Activated CD4-positive, CD25-positive, alpha-beta regulatory T cell treated with anti-CD3 and anti-CD28 coated beads, Interleukin-2, amount 50 U/mL, for 72 hours (primary cell): ENCODE measurements around the gene TEDC2.
"Not testable (repeated sequence)": the region's sequence is repeated elsewhere in the genome, so short reads cannot be mapped to it uniquely, and the experiment has no call there.

Experiments used
- DNase-seq: peaks from one replicate; pipeline ENCODE4 v3.0.0; 2021

Gene TEDC2

DNA sequence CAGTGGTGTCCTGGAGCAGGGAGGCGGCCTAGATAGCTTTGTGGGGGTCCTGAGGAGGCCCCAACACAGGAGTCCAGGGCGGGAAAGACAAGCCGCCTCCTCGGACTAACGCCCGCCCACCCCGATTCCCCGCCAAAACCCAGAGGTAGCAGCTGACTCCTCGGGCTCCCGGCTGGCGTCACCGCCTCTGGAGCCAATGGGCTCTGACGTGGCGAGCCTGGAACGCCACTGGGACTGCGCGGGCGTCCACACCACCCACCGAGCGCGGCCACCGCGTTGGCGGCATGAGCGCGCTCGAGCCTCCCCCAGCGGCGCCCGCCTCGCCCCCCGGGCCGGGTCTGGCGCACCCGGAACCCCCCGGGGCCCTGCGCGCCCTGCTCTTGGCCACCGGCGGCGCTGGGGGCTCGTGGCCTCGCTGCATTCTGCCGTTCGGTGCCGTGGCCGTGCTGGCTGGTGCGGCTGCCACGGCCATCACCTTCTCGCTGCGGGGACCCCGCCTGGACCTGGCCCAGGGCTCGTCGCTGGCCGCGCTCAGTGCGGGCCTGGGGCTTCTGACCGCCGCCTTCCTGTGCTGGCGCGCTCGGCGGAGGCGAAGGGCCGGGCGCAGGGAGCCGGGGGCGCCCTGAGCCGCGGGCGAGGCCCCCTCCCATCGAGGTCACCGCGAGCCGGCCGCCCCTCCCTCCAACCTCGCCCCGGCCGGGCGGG, 7.8 kb downstream of the TEDC2 start:
- no peak for DNase-seq

DNA sequence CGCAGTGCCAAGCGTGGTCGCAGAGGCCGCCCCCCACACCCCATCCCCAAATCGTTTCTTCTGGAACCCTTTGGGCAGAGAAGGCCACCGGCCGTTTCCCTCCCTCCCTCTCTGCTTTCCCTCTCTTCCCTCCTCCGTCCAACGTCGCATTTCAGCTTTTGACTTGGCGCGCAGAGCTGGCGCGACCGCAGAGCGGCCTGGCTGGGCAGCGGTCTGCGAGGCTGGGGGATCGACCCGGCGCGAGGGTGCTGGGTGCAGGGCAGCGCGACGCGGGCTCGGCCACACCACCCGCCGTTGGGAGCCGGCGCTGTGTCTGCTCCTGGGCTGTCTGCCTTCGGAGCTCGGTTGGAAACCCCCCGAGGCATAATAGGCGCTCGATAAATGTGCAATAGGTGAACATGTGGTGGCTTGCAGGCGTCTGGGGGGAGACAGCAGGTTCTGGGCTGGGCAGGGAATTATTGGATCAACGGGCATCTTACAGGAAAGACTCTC, 8.4 kb downstream of the TEDC2 start:
- no peak for DNase-seq

DNA sequence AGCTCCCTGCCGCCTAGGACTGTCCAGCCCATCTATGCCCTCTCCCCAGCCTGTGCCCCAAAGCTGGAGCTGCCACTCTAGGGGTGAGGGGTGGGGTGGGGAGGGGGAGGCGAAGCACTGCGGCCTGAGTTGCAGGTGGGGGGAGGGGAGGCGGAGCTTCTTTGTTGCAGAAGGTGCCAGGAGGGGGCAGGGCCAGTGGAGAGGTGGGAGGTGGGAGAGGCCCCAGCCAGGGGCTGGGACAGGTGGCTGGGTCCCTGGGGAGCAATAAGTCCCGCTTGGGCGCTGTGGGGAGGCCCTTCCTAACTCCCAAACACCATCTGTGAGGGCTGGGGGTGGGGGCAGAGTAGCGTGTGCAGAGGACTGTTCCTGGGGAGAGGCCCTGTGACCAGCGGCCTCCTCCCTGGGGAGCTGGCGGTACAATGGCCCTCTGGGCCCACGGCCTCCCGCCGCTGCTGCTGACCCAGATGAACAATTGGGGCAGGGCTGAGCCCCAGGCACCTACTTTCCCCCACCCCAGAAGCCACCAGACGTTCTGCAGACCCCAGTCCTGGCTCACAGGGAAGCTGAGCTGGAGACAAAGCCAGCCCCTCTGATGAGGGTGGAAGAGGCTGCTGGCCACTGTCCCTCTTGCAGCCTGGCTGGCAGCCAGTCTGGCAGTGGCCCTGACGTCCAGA, 9.0 kb downstream of the TEDC2 start:
- no peak for DNase-seq

DNA sequence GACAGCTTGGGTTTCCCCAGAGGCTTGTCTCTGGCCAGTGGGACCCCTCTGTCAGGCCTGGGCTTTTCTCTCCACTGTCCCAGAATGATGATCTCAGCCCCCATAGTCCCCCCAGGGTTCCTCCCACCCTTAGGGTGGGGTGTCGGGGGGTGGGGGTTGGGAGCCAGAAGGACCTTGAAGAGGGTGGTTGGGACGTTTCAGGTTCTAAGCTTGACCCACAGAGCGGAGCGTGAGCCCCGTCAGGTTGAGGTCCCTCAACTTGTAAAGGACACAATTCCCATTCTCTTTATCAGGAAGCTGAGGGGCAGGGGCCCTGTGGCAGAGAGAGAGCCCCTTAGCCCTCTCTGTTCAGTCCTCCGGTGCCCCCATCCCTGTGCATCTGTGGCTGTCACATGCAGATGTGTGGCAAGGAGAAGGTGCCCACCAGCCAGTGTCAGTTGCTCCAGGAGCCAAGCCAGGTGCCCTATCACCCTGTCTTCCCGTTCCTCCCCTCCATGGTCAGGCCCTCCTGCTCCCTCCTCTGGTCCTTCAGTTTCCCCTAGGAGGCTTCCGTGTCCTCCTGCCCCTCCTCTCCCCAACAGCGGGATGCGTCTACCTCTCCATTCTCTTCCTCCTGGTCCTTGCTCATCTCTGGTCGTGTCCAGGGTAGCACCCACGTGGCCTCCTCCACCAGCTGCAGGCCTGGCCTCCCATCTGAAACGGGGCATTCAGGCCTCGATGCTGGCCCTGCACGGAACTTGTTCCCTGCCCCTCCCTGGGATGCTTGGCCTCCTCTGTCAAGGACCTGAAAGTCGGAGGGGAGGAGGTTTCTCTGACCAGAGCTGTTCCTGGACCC, 9.7 kb downstream of the TEDC2 start:
- no peak for DNase-seq

DNA sequence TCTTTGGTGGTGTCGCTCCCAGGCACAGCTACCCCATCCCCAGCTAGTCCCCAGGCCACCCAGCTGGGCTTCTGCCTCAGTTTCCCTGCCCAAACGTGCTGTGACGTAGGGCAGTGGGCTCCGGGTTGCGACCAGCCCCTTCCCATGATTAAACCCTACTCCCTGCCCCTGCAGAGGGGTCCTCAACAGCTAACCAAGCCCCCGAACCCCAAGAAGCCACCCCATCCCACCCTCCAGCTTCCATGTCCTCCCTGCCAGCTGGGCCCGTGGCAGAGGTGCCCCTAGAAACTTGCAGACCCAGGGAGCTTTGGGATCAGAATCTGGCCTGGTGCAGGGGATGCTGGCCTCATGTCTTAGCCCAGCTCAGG, 10.3 kb downstream of the TEDC2 start:
- DNase-seq: no peak

DNA sequence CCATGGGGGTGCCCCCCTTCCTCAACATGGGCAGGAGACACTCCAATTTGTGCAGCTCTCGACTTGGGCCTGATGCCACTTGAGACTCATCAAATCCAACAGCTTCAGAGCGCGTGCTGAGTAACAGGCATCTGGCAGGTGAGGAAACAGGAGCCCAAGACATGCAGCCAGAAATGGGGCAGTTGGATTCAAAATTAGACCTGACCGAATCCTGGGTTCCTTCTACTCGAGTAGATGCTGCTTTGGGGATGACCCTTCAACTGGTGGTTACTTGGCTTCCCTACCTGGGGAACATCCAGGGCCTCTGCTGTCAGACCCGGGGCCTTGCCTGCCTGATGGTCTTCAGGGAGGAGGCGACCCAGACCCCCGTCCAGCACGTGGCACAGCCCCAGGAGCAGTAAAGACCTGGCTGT, 10.7 kb downstream of the TEDC2 start:
- DNase-seq: no peak

DNA sequence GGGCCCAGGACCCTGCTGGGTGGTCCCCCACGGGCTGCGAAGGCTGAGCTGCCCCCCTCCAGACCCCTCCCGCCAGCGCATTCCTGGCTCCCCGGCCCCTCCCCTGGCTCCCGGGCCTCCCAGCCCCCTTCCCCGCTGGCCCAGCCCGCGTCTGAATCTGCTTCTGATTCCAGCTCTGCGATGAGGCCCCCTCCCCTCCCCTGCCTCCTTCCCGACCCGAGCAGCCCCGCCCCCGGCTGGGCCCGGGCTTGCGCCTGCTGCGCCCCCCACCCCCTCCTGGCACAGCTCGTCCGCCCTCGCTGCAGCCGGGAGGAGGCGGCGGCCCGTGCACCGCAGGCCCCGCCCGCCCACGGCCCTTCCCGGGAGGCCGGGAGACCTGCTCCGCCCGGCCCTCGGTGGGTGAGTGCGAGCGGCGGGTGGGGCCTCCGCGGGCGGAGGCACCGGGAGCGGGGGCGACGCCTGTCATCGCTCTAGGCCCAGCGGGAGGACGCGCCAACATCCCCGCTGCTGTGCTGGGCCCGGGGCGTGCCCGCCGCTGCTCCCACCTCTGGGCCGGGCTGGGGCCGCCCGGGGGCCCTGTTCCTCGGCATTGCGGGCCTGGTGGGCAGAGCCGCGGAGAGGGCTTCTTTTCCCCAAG, 11.2 kb downstream of the TEDC2 start, which contains the start of gene NTN3:
NTN3 (plus strand) TSS at position 282 of the 637 bp plus-strand sequence. CDS start 405 bp downstream, outside the sequence.
- no peak for DNase-seq

DNA sequence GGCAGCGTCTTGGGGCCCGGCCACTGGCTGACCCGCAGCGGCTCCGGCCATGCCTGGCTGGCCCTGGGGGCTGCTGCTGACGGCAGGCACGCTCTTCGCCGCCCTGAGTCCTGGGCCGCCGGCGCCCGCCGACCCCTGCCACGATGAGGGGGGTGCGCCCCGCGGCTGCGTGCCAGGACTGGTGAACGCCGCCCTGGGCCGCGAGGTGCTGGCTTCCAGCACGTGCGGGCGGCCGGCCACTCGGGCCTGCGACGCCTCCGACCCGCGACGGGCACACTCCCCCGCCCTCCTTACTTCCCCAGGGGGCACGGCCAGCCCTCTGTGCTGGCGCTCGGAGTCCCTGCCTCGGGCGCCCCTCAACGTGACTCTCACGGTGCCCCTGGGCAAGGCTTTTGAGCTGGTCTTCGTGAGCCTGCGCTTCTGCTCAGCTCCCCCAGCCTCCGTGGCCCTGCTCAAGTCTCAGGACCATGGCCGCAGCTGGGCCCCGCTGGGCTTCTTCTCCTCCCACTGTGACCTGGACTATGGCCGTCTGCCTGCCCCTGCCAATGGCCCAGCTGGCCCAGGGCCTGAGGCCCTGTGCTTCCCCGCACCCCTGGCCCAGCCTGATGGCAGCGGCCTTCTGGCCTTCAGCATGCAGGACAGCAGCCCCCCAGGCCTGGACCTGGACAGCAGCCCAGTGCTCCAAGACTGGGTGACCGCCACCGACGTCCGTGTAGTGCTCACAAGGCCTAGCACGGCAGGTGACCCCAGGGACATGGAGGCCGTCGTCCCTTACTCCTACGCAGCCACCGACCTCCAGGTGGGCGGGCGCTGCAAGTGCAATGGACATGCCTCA, 12.0 kb downstream of the TEDC2 start:
- no peak for DNase-seq

DNA sequence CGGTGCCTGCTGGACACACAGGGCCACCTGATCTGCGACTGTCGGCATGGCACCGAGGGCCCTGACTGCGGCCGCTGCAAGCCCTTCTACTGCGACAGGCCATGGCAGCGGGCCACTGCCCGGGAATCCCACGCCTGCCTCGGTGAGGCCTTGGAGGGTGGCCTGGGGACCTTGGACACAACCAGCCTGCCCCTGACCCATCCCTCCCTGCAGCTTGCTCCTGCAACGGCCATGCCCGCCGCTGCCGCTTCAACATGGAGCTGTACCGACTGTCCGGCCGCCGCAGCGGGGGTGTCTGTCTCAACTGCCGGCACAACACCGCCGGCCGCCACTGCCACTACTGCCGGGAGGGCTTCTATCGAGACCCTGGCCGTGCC, 12.6 kb downstream of the TEDC2 start:
- no peak for DNase-seq

DNA sequence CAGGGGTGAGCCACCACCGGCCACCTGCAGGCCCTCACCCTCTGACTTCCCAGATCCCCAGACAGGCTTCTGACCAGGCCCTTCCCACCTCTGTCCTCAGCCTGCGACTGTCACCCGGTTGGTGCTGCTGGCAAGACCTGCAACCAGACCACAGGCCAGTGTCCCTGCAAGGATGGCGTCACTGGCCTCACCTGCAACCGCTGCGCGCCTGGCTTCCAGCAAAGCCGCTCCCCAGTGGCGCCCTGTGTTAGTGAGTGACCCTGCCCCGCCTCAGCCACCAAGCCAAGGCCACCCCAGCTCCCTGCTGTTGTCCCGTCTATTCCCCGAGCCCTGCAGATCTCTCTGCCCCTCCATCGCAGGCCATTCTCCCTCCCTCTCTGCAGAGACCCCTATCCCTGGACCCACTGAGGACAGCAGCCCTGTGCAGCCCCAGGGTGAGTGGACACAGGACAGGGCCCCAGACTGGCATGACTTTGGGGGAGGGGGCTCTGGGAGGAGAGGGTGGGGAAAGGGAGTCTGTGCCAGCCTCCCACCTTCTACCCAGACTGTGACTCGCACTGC, 13.1 kb downstream of the TEDC2 start:
- no peak for DNase-seq

DNA sequence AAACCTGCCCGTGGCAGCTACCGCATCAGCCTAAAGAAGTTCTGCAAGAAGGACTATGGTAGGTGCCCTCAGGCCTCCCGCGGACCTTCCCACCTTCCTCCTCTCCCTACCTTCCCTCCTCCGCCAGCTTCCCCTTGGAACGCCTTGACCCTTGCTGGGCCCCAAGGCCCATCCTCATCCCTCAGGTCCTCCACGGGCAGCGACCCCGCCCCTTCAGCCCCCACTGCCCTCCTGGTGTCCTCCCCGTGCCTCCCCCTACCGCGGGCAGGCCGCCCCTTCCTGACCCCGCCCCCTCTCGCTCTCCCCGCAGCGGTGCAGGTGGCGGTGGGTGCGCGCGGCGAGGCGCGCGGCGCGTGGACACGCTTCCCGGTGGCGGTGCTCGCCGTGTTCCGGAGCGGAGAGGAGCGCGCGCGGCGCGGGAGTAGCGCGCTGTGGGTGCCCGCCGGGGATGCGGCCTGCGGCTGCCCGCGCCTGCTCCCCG, 13.6 kb downstream of the TEDC2 start:
- DNase-seq: no peak

DNA sequence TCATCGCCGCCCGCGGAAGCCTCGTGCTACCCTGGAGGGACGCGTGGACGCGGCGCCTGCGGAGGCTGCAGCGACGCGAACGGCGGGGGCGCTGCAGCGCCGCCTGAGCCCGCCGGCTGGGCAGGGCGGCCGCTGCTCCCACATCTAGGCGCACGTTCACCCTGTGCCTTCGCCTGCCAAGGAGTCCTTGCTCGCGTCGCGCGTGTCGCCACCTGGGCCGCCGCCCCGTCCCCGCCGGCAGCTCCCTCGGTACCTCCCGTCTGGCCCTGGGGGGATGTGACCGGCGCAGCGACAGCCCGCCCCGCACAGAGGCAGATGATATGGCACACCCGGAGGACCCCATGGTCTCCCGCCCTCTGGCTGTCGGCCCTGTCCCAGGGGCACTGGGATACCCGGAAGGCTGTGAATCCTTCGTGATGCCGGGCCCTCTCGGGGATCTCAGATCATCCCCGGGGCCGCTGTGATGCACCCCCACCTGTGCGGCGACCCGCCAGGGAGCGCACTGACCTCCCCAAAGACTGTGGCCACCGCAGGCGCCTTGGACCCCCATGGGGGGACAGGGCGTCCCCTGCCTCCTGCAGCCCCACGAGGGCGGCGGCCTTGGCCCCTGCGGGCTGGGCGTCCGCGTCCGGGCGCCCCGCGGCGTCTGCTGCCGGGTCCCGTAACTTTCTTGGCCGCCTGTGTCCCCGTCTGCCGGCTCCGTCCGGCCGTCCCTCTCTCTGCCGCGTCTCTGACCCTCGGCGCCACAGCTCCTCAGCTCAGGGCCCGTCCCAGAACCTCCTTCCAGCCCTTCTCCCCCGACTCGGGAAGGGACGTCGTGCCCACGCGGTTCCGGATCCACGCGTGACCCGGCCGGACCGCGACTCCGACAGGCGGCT, 14.3 kb downstream of the TEDC2 start:
- DNase-seq: peak; percentile 56

DNA sequence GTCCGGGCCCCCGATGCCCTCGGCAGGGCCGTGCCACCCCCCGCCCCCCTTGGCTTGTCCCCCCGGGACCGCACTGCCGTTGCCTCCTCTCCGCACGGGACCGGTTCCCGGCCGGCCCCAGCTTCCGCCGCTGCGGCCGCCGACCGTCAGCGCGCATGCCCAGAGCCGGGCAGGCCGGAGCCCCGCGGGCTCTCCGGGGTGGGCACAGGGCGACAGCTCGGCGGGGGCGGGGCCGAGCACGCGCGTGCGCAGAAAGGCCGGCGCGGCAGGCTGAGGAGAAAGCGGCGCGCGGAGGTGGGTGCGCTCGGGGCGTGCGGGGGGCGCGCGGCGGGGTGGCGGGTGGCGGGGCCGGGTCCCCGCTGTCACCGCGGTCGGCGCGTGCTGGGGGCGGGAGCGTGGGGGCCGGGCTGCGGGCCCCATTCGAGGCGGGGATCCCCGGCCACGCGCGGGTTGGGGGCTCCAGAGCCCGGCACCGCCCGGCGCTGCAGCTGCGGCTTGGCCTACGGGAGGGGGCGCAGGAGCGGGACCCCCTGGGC, 15.0 kb downstream of the TEDC2 start, which contains the start of gene TBC1D24:
TBC1D24 (plus strand) TSS at position 251 of the 536 bp plus-strand sequence. CDS start 21,022 bp downstream, outside the sequence.
- DNase-seq: peak; percentile 86

DNA sequence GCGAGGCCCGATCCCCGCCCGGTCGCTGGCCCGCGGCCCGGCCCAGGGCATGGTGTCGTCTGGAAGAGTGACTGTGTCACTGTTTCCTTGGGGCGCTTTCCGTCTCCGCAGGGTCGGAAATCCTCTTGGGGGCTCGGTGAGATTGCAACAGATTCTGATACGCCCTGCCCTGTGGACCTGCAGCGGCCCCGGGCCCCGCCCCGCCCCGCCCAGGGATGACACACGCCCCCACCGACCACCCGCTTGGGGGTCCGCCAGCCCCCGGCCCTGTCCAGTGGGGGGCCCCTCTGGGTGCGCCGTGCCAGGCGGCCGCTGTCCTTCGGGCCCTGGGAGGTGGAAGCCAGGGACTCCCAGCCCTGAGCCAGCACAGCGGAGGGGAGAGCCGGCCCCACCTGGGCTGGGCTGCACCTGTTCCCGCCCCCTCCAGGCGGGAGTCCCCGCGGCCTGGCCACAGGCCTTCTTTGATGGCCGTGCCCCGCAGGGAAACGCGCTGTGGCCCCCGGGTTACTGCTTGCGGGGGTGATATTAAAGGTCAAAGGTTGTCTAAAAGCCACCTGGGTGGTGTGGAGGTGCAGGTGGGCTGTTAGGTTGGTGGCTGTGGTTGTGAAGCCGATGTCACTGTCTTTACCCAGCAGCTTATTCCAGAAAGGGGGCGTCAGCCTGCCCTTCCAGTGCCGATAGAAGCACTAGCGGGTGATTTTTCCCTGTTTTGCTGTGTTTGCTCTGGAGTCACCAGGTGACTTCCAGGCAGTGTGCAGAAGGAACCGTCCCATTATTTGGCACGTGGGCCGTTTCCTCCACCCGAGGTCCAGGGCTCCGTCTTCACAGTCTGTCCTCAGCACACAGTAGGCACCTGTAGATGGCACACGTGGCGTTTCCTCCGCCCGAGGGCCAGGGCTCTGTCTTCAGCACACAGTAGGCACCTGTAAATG, 15.8 kb downstream of the TEDC2 start:
- DNase-seq: no peak

DNA sequence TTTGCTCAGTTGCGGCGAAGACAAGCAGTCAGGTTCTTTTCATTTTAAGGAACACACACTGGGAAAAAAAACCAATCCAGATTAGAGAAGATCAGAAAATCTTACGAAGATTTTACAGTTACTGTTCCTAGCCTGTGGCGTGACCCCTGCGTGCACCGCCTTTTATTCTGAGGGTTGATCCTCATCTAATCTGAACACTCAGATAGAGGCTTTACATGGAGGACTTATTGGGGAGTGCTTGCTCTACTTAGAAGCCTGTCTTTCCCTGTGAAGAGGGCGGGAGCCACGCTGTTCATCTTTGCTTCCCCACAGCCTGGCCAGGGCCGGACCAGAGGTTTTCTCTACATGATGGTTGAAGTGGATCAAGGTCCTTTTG, 16.4 kb downstream of the TEDC2 start:
- DNase-seq: no peak

DNA sequence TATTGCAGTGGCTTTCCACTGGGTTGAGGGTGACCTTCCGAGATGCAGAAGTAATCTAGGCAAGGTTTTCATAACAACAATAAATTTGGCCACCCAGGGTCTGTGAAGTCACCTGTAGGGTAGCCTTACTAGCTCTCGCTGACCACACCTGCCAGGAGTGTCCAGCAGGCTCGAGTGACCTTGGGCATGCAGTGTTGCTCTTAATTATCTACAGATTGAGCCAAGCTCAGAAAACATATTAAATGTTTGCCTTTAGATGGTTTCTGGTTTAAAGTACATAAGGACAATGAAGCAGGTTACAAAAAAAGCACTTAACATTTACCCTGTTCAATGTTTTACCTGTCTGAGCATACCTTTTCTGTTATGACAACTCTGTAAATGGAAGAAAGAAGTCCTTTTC, 16.8 kb downstream of the TEDC2 start:
- no peak for DNase-seq

DNA sequence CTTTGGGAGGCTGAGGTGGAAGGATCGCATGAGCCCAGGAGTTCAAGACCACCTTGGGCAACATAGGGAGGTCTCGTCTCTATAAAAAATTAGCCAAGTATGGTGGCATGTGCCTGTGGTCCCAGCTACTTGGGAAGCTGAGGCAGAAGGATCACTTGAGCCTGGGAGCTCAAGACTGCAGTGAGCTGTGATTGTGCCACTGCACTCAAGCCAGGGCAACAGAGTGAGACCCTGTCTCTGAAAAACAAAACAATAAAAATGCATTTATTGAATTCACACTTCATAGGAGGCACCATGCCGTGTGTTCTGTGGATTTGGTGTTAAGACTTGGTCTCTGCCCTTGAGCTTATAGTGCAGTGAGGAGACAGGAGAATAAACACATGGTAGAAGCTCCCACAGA, 17.4 kb downstream of the TEDC2 start:
- DNase-seq: no peak

DNA sequence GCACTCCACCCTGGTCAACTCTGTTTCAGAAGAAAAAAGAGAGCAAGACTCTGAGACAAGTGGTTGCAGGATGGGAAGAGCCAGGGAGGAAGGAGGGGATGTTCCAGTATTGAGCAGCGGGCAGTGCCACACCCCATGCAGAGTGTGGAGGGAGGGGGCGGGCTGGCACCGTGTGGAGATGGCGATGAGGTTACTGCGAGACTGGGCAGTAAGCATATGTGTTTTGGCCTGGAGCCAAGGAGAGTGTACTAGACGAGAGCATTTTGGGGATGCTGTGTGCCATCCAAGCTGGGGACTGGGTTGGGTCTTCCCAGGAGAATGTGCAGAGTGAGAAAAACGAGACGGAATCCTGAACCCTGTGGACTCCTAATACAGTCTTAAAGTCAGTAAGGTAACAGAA, 18.4 kb downstream of the TEDC2 start:
- DNase-seq: no peak

DNA sequence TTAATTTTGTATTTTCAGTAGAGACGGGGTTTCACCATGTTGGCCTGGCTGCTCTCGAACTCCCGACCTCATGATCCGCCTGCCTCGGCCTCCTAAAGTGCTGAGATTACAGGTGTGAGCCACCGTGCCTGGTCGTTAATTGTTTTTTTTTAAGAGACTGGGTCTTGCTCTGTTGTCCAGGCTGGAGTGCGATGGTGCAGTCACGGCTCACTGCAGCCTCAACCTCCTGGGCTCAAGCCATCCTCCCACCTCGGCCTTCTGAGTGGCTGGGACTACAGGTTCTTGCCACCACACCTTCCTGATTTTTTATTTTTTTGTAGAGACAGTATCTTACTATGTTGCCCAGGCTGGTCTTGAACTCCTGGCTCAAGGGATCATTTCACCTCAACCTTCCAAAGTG, 20.1 kb downstream of the TEDC2 start:
- not testable (repeated sequence) for DNase-seq
